Measurements from ENCODE around the gene SH3RF3.

GRCh38 chr2:109160714-109161440, 31.9 kb downstream of the SH3RF3 start:
- TF ChIP-seq SUZ12 (IDR thresholded peaks at IDR 0.05; ENCODE audit: extremely low read depth, insufficient read depth, insufficient read length) (no peak), YY1 (IDR thresholded peaks at IDR 0.05; ENCODE audit: insufficient read depth, insufficient read length) (no peak)

Data from NT2/D1 (cell line).